Panc1 (cell line): ENCODE data around the gene STAB2. TPM values are rescaled to one million over a fixed set of nuclear protein-coding genes. Genes with fewer than 3 reads are reported as not detected.

Experiments used
- ATAC-seq: fragments of 200-7000 bp; cut with Tn5 transposase; 2 replicates; pipeline ENCODE4 v1.9.1; 2020; ENCODE audit warnings: mild to moderate bottlenecking, moderate library complexity
- BruUV-seq: library from RNA; stranded (reverse); fragments of 400-500 nt; replicated peaks from 2 replicates; lab custom pipeline; 2021; lab: Mats Ljungman, UMichigan
- CTCF ChIA-PET: fragments of 300-600 bp; sonication (Branson Sonifier 250); formaldehyde crosslinking; loops from one replicate; lab custom pipeline; 2022; ENCODE audit warnings: antibody characterized with exemption; lab: Charles Lee
- POLR2A ChIA-PET: fragments of 300-600 bp; sonication (Branson Sonifier 250); formaldehyde crosslinking; loops from one replicate; lab custom pipeline; 2022; ENCODE audit warnings: antibody characterized with exemption; lab: Charles Lee
- DNase-seq: peaks from one replicate; pipeline ENCODE4 v3.0.0-alpha.2; 2010; ENCODE audit warnings: low read depth, low spot score
- H3K27ac ChIP-seq: 2 replicates; pipeline ENCODE4 v1.5.1; 2011; ENCODE audit warnings: mild to moderate bottlenecking, low read length, inconsistent platforms
- H3K27me3 ChIP-seq: fragments of 200-500 bp; sonication (Bioruptor generic); 2 replicates; pipeline ENCODE4 v1.6.0; 2014; ENCODE audit warnings: low read length, inconsistent platforms; ENCODE audit not compliant: control insufficient read depth, insufficient read depth
- H3K36me3 ChIP-seq: fragments of 200-500 bp; sonication (Bioruptor generic); 2 replicates; pipeline ENCODE4 v1.5.1; 2014; ENCODE audit warnings: inconsistent platforms, mild to moderate bottlenecking, low read length, moderate library complexity; ENCODE audit not compliant: control insufficient read depth, insufficient read depth
- H3K4me1 ChIP-seq: 2 replicates; pipeline ENCODE4 v1.5.1; 2011; ENCODE audit warnings: inconsistent platforms, mild to moderate bottlenecking, low read length, moderate library complexity; ENCODE audit not compliant: control insufficient read depth, insufficient read depth
- H3K4me3 ChIP-seq, 2 experiments: 2 replicates each; pipeline ENCODE4 v1.5.1; 2011 to 2012; ENCODE audit warnings: low read depth in 2 of 2, low read length in 2 of 2, mild to moderate bottlenecking in 2 of 2, inconsistent platforms in 1 of 2, moderate library complexity in 1 of 2
- H3K9me3 ChIP-seq: fragments of 200-500 bp; sonication (Bioruptor generic); 2 replicates; pipeline ENCODE4 v1.5.1; 2014; ENCODE audit warnings: low read depth, mild to moderate bottlenecking, inconsistent platforms, low read length, moderate library complexity; ENCODE audit not compliant: control insufficient read depth, insufficient read depth
- POLR2AphosphoS5 ChIP-seq: IDR thresholded peaks from 2 replicates; pipeline ENCODE4 v1.6.1; 2012; ENCODE audit warnings: mild to moderate bottlenecking, low read depth, low read length, moderate library complexity
- SIN3A ChIP-seq: IDR thresholded peaks from 2 replicates; pipeline ENCODE4 v1.6.1; 2012; ENCODE audit warnings: low read depth, mild to moderate bottlenecking, low read length, moderate library complexity, borderline replicate concordance; ENCODE audit not compliant: insufficient read depth
- TCF7L2 ChIP-seq: IDR thresholded peaks from 2 replicates; pipeline ENCODE4 v1.6.1; 2011; ENCODE audit warnings: mild to moderate bottlenecking, low read depth, low read length, inconsistent platforms
- in situ Hi-C: cut with HindIII; loops from 2 replicates; pipeline ENCODE4 v1.10.0; 2016; ENCODE audit warnings: low sequenced_read_pairs, low pct_unique_long_range_greater_than_20kb
- intact Hi-C: fragments of 100-400 bp; cut with micrococcal nuclease; formaldehyde crosslinking; loops from one replicate; pipeline ENCODE4 v1.10.0; 2022; ENCODE audit not compliant: unreplicated experiment
- total RNA-seq: library from RNA; stranded (reverse); gene quantifications from one replicate; pipeline ENCODE4 v1.2.1, GENCODE V29; 2021; ENCODE audit not compliant: unreplicated experiment
- TF ChIP-seq, protein P1 (sequence below), 2 experiments: IDR thresholded peaks; 2 replicates each; pipeline ENCODE4 v1.6.1; 2011 to 2012; ENCODE audit warnings: low read depth in 2 of 2, control low read depth in 1 of 2, low read length in 1 of 2, mild to moderate bottlenecking in 1 of 2, moderate library complexity in 1 of 2; ENCODE audit not compliant: insufficient read depth in 1 of 2
- TF ChIP-seq, protein P2 (sequence below): fragments of 450-650 bp; IDR thresholded peaks from 2 replicates; pipeline ENCODE4 v1.5.1; 2017; ENCODE audit warnings: mild to moderate bottlenecking

STAB2 gene
- total RNA-seq, 1 experiment from 2014 or later: not detected

- H3K36me3 ChIP-seq: no peaks in the 10 kb centered on the region
- peaks cover 5% of the 10 kb centered on the region; the same call in 1 of the 2 replicates for H3K27me3 ChIP-seq
- ChIA-PET CTCF (no interaction called here), POLR2A (no interaction called here)
- no peak overlapping the region for H3K4me3 ChIP-seq
- no TSS peak for BruUV-seq
- TF ChIP-seq SIN3A (no peak), TCF7L2 (no peak), POLR2AphosphoS5 (no peak)
- TF ChIP-seq, protein P1, sequence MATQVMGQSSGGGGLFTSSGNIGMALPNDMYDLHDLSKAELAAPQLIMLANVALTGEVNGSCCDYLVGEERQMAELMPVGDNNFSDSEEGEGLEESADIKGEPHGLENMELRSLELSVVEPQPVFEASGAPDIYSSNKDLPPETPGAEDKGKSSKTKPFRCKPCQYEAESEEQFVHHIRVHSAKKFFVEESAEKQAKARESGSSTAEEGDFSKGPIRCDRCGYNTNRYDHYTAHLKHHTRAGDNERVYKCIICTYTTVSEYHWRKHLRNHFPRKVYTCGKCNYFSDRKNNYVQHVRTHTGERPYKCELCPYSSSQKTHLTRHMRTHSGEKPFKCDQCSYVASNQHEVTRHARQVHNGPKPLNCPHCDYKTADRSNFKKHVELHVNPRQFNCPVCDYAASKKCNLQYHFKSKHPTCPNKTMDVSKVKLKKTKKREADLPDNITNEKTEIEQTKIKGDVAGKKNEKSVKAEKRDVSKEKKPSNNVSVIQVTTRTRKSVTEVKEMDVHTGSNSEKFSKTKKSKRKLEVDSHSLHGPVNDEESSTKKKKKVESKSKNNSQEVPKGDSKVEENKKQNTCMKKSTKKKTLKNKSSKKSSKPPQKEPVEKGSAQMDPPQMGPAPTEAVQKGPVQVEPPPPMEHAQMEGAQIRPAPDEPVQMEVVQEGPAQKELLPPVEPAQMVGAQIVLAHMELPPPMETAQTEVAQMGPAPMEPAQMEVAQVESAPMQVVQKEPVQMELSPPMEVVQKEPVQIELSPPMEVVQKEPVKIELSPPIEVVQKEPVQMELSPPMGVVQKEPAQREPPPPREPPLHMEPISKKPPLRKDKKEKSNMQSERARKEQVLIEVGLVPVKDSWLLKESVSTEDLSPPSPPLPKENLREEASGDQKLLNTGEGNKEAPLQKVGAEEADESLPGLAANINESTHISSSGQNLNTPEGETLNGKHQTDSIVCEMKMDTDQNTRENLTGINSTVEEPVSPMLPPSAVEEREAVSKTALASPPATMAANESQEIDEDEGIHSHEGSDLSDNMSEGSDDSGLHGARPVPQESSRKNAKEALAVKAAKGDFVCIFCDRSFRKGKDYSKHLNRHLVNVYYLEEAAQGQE (IDR thresholded peaks at IDR 0.05; ENCODE audit: insufficient read depth in 1 of 2, low read depth in 2 of 2, low read length in 1 of 2): no peak
- TF ChIP-seq, protein P2, sequence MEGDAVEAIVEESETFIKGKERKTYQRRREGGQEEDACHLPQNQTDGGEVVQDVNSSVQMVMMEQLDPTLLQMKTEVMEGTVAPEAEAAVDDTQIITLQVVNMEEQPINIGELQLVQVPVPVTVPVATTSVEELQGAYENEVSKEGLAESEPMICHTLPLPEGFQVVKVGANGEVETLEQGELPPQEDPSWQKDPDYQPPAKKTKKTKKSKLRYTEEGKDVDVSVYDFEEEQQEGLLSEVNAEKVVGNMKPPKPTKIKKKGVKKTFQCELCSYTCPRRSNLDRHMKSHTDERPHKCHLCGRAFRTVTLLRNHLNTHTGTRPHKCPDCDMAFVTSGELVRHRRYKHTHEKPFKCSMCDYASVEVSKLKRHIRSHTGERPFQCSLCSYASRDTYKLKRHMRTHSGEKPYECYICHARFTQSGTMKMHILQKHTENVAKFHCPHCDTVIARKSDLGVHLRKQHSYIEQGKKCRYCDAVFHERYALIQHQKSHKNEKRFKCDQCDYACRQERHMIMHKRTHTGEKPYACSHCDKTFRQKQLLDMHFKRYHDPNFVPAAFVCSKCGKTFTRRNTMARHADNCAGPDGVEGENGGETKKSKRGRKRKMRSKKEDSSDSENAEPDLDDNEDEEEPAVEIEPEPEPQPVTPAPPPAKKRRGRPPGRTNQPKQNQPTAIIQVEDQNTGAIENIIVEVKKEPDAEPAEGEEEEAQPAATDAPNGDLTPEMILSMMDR: no peak
- no peak overlapping the region for H3K27ac ChIP-seq
- DNase-seq (no peak), ATAC-seq (no peak)
- H3K4me1 ChIP-seq: no peaks in the 10 kb centered on the region
- no peaks in the 10 kb centered on the region for H3K9me3 ChIP-seq
- intact Hi-C loops: no loop called here
- in situ Hi-C loops: no loop called here
Measured at GRCh38 chr12:103715494-103715893, 128.4 kb downstream of the STAB2 start.

DNA sequence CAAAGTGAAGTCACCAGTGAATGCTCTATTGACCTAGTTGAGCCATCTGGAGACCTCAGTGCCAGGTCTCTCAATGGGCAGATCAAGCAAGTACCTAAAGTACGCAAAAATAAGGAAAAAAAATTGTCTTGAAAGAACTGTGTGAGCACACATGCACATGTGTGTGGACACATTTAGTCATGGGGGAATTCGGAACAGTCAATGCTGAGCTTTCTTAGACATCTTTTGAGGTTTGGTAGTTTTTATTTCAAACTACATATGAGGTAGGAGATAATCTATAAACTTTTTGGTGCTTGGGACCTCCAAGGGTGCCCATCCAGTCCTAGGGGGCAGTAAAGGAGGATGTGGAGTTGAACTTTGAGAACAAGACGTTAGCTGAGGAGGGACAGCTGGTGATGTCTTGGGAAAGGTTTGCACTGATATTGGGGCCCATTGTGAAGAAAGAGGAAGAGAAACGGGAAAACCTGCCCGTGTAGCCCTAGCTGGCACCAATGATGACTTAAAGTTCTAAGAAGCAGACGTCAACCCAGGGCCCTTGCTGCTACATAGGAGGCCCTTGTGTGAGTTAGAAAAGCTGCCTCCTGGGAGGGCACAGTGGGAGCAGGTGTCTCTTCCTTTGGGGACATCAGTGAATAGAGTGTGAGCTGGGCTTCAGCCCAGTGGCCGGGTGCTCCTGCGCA lies 129.6 kb downstream of the STAB2 start:
- ATAC-seq (no peak), DNase-seq (no peak)
- intact Hi-C loops (no loop called here), in situ Hi-C loops (no loop called here)
- Histone ChIP-seq H3K4me3 (no peak overlapping the region), H3K4me1 (no peaks in the 10 kb centered on the region), H3K9me3 (no peaks in the 10 kb centered on the region), H3K36me3 (no peaks in the 10 kb centered on the region), H3K27ac (no peak overlapping the region), H3K27me3 (peaks cover 2% of the 10 kb centered on the region; the same call in 1 of the 2 replicates)
- ChIA-PET CTCF (no interaction called here), POLR2A (no interaction called here)
- BruUV-seq: no TSS peak
- TF ChIP-seq TCF7L2 (no peak), POLR2AphosphoS5 (no peak)
- TF ChIP-seq, protein P1 (IDR thresholded peaks at IDR 0.05; ENCODE audit: insufficient read depth in 1 of 2, low read depth in 2 of 2, low read length in 1 of 2): no peak
